Gastroesophageal sphincter (tissue), 3 donors: ENCODE data around the gene PODXL2.

Experiments used
- CTCF ChIP-seq, 4 experiments: fragments of 200-600 bp in 2 of 4; fragments of 450-650 bp in 2 of 4; sonication (generic) in 1 of 4; IDR thresholded peaks; one replicate each; pipeline ENCODE4 v1.5.1; 2017 to 2019; ENCODE audit warnings: antibody characterized with exemption in 4 of 4, mild to moderate bottlenecking in 2 of 4, moderate library complexity in 2 of 4
- POLR2A ChIP-seq, 2 donors: fragments of 450-650 bp; IDR thresholded peaks; one replicate each; pipeline ENCODE4 v1.6.1; 2017; ENCODE audit warnings: antibody characterized with exemption in 2 of 2, mild to moderate bottlenecking in 2 of 2, moderate library complexity in 1 of 2
- POLR2AphosphoS5 ChIP-seq: sonication (generic); formaldehyde crosslinking; IDR thresholded peaks from one replicate; pipeline ENCODE4 v1.6.1; 2017; ENCODE audit warnings: antibody characterized with exemption

DNA sequence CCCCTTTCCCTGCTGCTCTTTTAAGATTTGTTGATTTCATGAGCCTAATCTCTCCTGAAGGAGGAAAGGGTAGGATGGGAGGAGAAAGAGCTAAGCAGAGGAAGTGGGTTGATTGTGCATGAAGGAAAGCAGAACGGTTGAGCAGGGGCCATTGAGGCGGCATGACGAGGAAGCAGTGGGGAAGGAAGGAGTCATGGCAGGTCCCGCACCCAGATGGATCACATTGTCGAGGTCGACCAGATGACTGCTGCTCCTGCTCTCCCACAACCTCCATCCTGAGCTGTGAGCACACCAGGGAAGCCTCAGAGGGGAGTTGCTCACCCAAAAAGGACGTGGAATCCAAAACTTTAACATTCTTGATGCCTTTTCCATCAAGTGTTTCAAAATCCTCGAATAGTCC is 86.5 kb downstream of the PODXL2 start:
- TF ChIP-seq CTCF (IDR thresholded peaks at IDR 0.05): no peak
- TF ChIP-seq POLR2A (IDR thresholded peaks at IDR 0.05): no peak
- TF ChIP-seq POLR2AphosphoS5: no peak
